ENCODE results near the gene UTF1. TPM values are rescaled to one million over a fixed set of nuclear protein-coding genes. Genes with fewer than 3 reads are reported as not detected.

UTF1 gene
- total RNA-seq, 6 experiments from 2014 or later: not detected

- no peaks in the 10 kb centered on the region for H3K9me3 Mint-ChIP-seq
- peaks cover 12% of the 10 kb centered on the region for H3K4me1 Mint-ChIP-seq (ENCODE audit: low read depth)
Measured at GRCh38 chr10:133280391-133281059, 50.5 kb downstream of the UTF1 start.

GRCh38 chr10:133281084-133281483 lies 51.1 kb downstream of the UTF1 start:
- H3K9me3 Mint-ChIP-seq: no peaks in the 10 kb centered on the region
- no peak overlapping the region for H3K27ac Mint-ChIP-seq
- peaks cover 2% of the 10 kb centered on the region; the same call in 1 of the 2 replicates for H3K27me3 Mint-ChIP-seq (ENCODE audit: insufficient read depth)
- peaks cover 22% of the 10 kb centered on the region for H3K36me3 Mint-ChIP-seq (ENCODE audit: low read depth)
- peaks cover 12% of the 10 kb centered on the region for H3K4me1 Mint-ChIP-seq (ENCODE audit: low read depth)
- DNase-seq: no peak
- TF ChIP-seq CTCF (IDR thresholded peaks at IDR 0.05): no peak
- no peak overlapping the region for H3K4me3 Mint-ChIP-seq

More at GRCh38 chr10:133280391-133281059, 50.5 kb downstream of the UTF1 start:
- no peak for TF ChIP-seq CTCF (IDR thresholded peaks at IDR 0.05)
- Mint-ChIP-seq H3K4me3 (no peak overlapping the region), H3K36me3 (ENCODE audit: low read depth) (peaks cover 16% of the 10 kb centered on the region), H3K27me3 (ENCODE audit: insufficient read depth) (peaks cover under 1% of the 10 kb centered on the region; the same call in 1 of the 2 replicates), H3K27ac (no peak overlapping the region)
- DNase-seq: no peak

Small RNA genes lying within 50 kb of the gene (microRNA-seq; reads per million reads assigned to microRNA genes)
- not detected for gene MIR202

Other genes starting within 250 kb of the UTF1 start
- not detected for gene ADGRA1, start 142.3 kb upstream of the UTF1 start, total RNA-seq (2021; fragmentation: NEBNext Ultra II Directional; extraction: Animal tissue kit (Norgen Biotek cat#: 25700))
- under 1 TPM in 3 of 6 experiments, not detected in 3; 0.05 to 1.00 (median 0.28) TPM for gene KNDC1, start 70.0 kb upstream of the UTF1 start, total RNA-seq (2021; fragmentation: NEBNext Ultra II Directional; extraction: Animal tissue kit (Norgen Biotek cat#: 25700))
- gene VENTX, start 7.6 kb downstream of the UTF1 start, total RNA-seq (2021; fragmentation: NEBNext Ultra II Directional; extraction: Animal tissue kit (Norgen Biotek cat#: 25700)): not detected
- gene ADAM8, start 46.7 kb downstream of the UTF1 start, total RNA-seq (2021; fragmentation: NEBNext Ultra II Directional; extraction: Animal tissue kit (Norgen Biotek cat#: 25700)): 1 to 10 TPM in 5 of 6 experiments, under 1 TPM in 1; 0.99 to 2.9 (median 1.2) TPM
- 10 to 100 TPM; 72.5 to 80.8 (median 77.7) TPM for gene TUBGCP2, start 78.7 kb downstream of the UTF1 start, total RNA-seq (2021; fragmentation: NEBNext Ultra II Directional; extraction: Animal tissue kit (Norgen Biotek cat#: 25700))
- 10 to 100 TPM; 45.7 to 62.0 (median 52.7) TPM for gene ZNF511, start 78.7 kb downstream of the UTF1 start, total RNA-seq (2021; fragmentation: NEBNext Ultra II Directional; extraction: Animal tissue kit (Norgen Biotek cat#: 25700))
- under 1 TPM in 1 of 6 experiments, not detected in 5; 0.31 TPM for gene CALY, start 106.7 kb downstream of the UTF1 start, total RNA-seq (2021; fragmentation: NEBNext Ultra II Directional; extraction: Animal tissue kit (Norgen Biotek cat#: 25700))
- gene PRAP1, start 117.2 kb downstream of the UTF1 start, total RNA-seq (2021; fragmentation: NEBNext Ultra II Directional; extraction: Animal tissue kit (Norgen Biotek cat#: 25700)): not detected
- 1 to 10 TPM in 5 of 6 experiments, under 1 TPM in 1; 0.55 to 8.9 (median 7.8) TPM for gene FUOM, start 127.8 kb downstream of the UTF1 start, total RNA-seq (2021; fragmentation: NEBNext Ultra II Directional; extraction: Animal tissue kit (Norgen Biotek cat#: 25700))
- gene ECHS1, start 143.1 kb downstream of the UTF1 start, total RNA-seq (2021; fragmentation: NEBNext Ultra II Directional; extraction: Animal tissue kit (Norgen Biotek cat#: 25700)): 100 to 1,000 TPM; 105 to 137 (median 114) TPM
- gene PAOX, start 149.0 kb downstream of the UTF1 start, total RNA-seq (2021; fragmentation: NEBNext Ultra II Directional; extraction: Animal tissue kit (Norgen Biotek cat#: 25700)): 1 to 10 TPM; 2.4 to 4.9 (median 3.6) TPM
- gene MTG1, start 163.9 kb downstream of the UTF1 start, total RNA-seq (2021; fragmentation: NEBNext Ultra II Directional; extraction: Animal tissue kit (Norgen Biotek cat#: 25700)): 10 to 100 TPM; 23.7 to 33.0 (median 26.6) TPM
- gene SPRN, start 194.4 kb downstream of the UTF1 start, total RNA-seq (2021; fragmentation: NEBNext Ultra II Directional; extraction: Animal tissue kit (Norgen Biotek cat#: 25700)): 1 to 10 TPM in 2 of 6 experiments, under 1 TPM in 4; 0.31 to 2.9 (median 0.40) TPM
- gene SCART1, start 223.7 kb downstream of the UTF1 start, total RNA-seq (2021; fragmentation: NEBNext Ultra II Directional; extraction: Animal tissue kit (Norgen Biotek cat#: 25700)): 1 to 10 TPM in 3 of 6 experiments, under 1 TPM in 3; 0.59 to 1.3 (median 1.0) TPM

All from HFFc6 (cell line).